ENCODE measurements around the gene ORM1.

- TF ChIP-seq CTCF (conservative IDR thresholded peaks at IDR 0.05; ENCODE audit: low read length): no peak
- TF ChIP-seq EZH2phosphoT487 (IDR thresholded peaks at IDR 0.05; ENCODE audit: borderline replicate concordance, low read depth, low read length): no peak
Observed at GRCh38 chr9:114282926-114283325, 40.0 kb upstream of the ORM1 start.
